Natural killer cell (primary cell): ENCODE results near the gene RHBDD2. TPM values are rescaled to one million over a fixed set of nuclear protein-coding genes. Genes with fewer than 3 reads are reported as not detected.

Experiments
- ATAC-seq, 3 donors: fragments of 150-1000 bp in 2 of 3; fragments of 200-7000 bp in 1 of 3; cut with Tn5 transposase; 1 replicate in 1 of 3; 2 replicates in 2 of 3; pipeline ENCODE4 v1.10.0; 2021; ENCODE audit warnings: mild to moderate bottlenecking in 2 of 3, moderate library complexity in 2 of 3
- DNase-seq, 2 donors: peaks; one replicate each; pipeline versions ENCODE4 v3.0.0 to v3.0.0-alpha.2; 2013 to 2021; ENCODE audit warnings: mixed read lengths in 1 of 2
- H3K27ac ChIP-seq: one replicate; pipeline ENCODE4 v1.5.1; 2013; ENCODE audit warnings: mild to moderate bottlenecking, low read length
- H3K27me3 ChIP-seq: one replicate; pipeline ENCODE4 v1.6.1; 2013; ENCODE audit warnings: low read length; ENCODE audit not compliant: control insufficient read depth, insufficient read depth
- H3K36me3 ChIP-seq: one replicate; pipeline ENCODE4 v1.6.1; 2013; ENCODE audit warnings: low read length; ENCODE audit not compliant: control insufficient read depth, insufficient read depth
- H3K4me1 ChIP-seq: one replicate; pipeline ENCODE4 v1.6.1; 2013; ENCODE audit warnings: low read length; ENCODE audit not compliant: control insufficient read depth, insufficient read depth
- H3K4me3 ChIP-seq: one replicate; pipeline ENCODE4 v1.5.1; 2013; ENCODE audit warnings: low read length
- H3K9me3 ChIP-seq: one replicate; pipeline ENCODE4 v1.6.1; 2013; ENCODE audit warnings: low read length; ENCODE audit not compliant: control insufficient read depth, insufficient read depth
- H3K27ac Mint-ChIP-seq, 2 donors: one replicate each; pipeline ENCODE4 v1.8.0; 2022; ENCODE audit warnings: mild to moderate bottlenecking in 2 of 2, mixed read lengths in 2 of 2, moderate library complexity in 1 of 2
- H3K27me3 Mint-ChIP-seq, 2 donors: one replicate each; pipeline ENCODE4 v1.8.0; 2022; ENCODE audit warnings: low read depth in 2 of 2, mixed read lengths in 2 of 2
- H3K36me3 Mint-ChIP-seq: one replicate; pipeline ENCODE4 v1.8.0; 2022; ENCODE audit warnings: mixed read lengths
- H3K4me1 Mint-ChIP-seq, 2 donors: one replicate each; pipeline ENCODE4 v1.8.0; 2022; ENCODE audit warnings: mixed read lengths in 2 of 2
- H3K4me3 Mint-ChIP-seq: one replicate; pipeline ENCODE4 v1.8.0; 2022; ENCODE audit warnings: mild to moderate bottlenecking, moderate library complexity, mixed read lengths
- H3K9me3 Mint-ChIP-seq, 2 donors: one replicate each; pipeline ENCODE4 v1.8.0; 2022; ENCODE audit warnings: mixed read lengths in 2 of 2
- WGBS: methylation state at CpG from one replicate; pipeline ENCODE4 v1.1.7; 2013; ENCODE audit warnings: missing lambda C conversion rate; ENCODE audit not compliant: insufficient coverage; 5-methylcytosine and 5-hydroxymethylcytosine counted together
- intact Hi-C: fragments of 100-400 bp; cut with micrococcal nuclease; formaldehyde crosslinking; loops from one replicate; pipeline ENCODE4 v1.14.2; 2022
- total RNA-seq, 4 donors: library from RNA; stranded (reverse); fragments of 120-200 nt in 1 of 4; gene quantifications; one replicate each; pipeline versions ENCODE4 v1.2.3 to v1.2.4, GENCODE V29; 2013 to 2022
- TF ChIP-seq, protein P1 (sequence below): fragments of 200-600 bp; IDR thresholded peaks from one replicate; pipeline ENCODE4 v1.8.0; 2022; ENCODE audit warnings: antibody characterized with exemption

Gene RHBDD2
- total RNA-seq, 3 donors from 2014 or later (not counting 1 experiment from before 2014, with no cell fraction given), result 45.2 to 74.3 (median 61.9) TPM

DNA sequence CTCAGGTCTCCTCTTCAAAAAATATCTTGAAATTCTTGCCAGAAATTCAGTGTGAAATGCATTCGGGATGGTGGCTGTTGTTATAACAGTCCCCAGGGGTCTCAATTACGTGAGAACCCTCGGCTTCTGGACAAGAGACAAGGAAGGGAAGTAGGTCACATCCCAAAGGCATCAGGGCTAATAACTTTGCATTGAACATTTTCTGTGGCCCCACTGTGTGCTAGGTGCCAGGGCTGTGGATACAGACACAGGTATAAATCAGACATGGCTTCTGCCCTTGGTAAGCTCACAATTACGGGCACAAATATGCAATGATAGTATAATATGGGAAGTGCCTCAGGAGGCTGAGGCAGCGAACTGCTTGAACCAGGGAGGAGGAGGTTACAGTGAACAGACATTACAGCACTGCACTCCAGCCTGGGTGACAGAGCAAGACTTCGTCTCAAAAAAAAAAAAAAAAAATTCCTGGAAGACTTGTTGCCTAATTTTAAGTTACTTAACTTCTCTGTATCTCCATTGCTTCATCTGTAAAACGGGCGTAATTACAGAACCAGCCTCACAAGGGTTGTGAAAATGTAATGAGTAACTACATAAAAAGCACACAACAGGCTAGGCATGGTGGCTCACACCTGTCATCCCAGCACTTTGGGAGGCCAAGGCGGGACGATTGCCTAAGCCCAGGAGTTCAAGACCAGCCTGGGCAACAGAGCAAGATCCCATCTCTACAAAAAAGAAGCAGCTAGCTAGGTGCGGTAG is 2.5 kb upstream of the RHBDD2 start:
- H3K36me3 ChIP-seq, result no peaks in the 10 kb centered on the region
- no peak overlapping the region for H3K27ac ChIP-seq
- ATAC-seq (no peak), DNase-seq (no peak)
- Mint-ChIP-seq H3K27ac (no peak overlapping the region), H3K27me3 (no peaks in the 10 kb centered on the region), H3K36me3 (no peaks in the 10 kb centered on the region), H3K4me1 (peaks cover 18 to 26% of the 10 kb centered on the region in 2 donors), H3K4me3 (no peak overlapping the region), H3K9me3 (no peaks in the 10 kb centered on the region)
- intact Hi-C loops, result no loop called here
- 91% methylated on average over 11 of the region's 11 CpGs for WGBS
- peaks cover 15% of the 10 kb centered on the region for H3K4me1 ChIP-seq
- H3K4me3 ChIP-seq, result no peak overlapping the region
- H3K27me3 ChIP-seq, result no peaks in the 10 kb centered on the region
- TF ChIP-seq, protein P1, sequence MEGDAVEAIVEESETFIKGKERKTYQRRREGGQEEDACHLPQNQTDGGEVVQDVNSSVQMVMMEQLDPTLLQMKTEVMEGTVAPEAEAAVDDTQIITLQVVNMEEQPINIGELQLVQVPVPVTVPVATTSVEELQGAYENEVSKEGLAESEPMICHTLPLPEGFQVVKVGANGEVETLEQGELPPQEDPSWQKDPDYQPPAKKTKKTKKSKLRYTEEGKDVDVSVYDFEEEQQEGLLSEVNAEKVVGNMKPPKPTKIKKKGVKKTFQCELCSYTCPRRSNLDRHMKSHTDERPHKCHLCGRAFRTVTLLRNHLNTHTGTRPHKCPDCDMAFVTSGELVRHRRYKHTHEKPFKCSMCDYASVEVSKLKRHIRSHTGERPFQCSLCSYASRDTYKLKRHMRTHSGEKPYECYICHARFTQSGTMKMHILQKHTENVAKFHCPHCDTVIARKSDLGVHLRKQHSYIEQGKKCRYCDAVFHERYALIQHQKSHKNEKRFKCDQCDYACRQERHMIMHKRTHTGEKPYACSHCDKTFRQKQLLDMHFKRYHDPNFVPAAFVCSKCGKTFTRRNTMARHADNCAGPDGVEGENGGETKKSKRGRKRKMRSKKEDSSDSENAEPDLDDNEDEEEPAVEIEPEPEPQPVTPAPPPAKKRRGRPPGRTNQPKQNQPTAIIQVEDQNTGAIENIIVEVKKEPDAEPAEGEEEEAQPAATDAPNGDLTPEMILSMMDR, result no peak
- H3K9me3 ChIP-seq, result no peaks in the 10 kb centered on the region

DNA sequence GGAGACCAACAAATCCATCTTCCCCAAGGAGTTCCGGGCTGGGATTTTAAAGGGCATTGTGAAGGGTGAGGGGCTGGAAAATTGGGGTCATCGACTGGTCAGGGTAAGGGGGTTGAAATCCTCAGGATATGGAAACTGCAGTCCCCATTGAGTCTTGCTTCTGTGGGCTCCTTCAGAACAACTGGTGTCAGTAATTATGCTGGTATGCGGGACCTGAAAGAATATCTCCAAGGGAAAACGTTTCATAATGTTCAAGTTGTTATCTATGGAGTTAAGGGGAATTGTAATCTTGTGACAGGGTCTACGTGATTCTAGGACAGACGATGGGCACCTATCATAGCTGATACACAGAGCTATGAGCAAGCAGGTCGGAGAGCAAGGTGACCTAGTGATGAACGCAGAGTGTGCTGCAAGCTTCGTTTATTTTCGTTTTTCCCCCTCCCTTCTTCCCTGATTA is 494 bp upstream of the RHBDD2 start:
- TF ChIP-seq, protein P1, result no peak
- Histone ChIP-seq H3K9me3 (no peaks in the 10 kb centered on the region), H3K4me1 (peaks cover 15% of the 10 kb centered on the region), H3K27me3 (no peaks in the 10 kb centered on the region), H3K4me3 (peak overlapping the region; percentile 65), H3K36me3 (peaks cover 9% of the 10 kb centered on the region), H3K27ac (peak overlapping the region; percentile 91)
- Mint-ChIP-seq H3K27ac (peak overlapping the region; percentile 93 to 94), H3K4me1 (peaks cover 22 to 33% of the 10 kb centered on the region in 2 donors), H3K36me3 (no peaks in the 10 kb centered on the region), H3K9me3 (no peaks in the 10 kb centered on the region), H3K27me3 (no peaks in the 10 kb centered on the region), H3K4me3 (peak overlapping the region; percentile 97)
- 24% methylated on average over 10 of the region's 10 CpGs for WGBS
- DNase-seq (no peak), ATAC-seq (peak in 2 of 3 donors; percentile 38 to 44)
- intact Hi-C loops, result loop anchor here (1.0 kb wide), 1 partner anchor 36 kb away; no protein-coding TSS in a partner anchor

- Mint-ChIP-seq H3K36me3 (no peaks in the 10 kb centered on the region), H3K4me1 (peaks cover 22 to 33% of the 10 kb centered on the region in 2 donors), H3K27ac (peak overlapping the region; percentile 93 to 94), H3K9me3 (no peaks in the 10 kb centered on the region), H3K4me3 (peak overlapping the region; percentile 97), H3K27me3 (no peaks in the 10 kb centered on the region)
- no peaks in the 10 kb centered on the region for H3K27me3 ChIP-seq
- DNase-seq (peak in 1 of 2 donors; percentile 83), ATAC-seq (no peak)
- peak overlapping the region; percentile 95 for H3K4me3 ChIP-seq
- 44% methylated on average over 7 of the region's 8 CpGs for WGBS
- H3K27ac ChIP-seq, result no peak overlapping the region
- H3K4me1 ChIP-seq, result peaks cover 15% of the 10 kb centered on the region
- H3K9me3 ChIP-seq, result no peaks in the 10 kb centered on the region
- peaks cover 18% of the 10 kb centered on the region for H3K36me3 ChIP-seq
- TF ChIP-seq, protein P1, result no peak
- intact Hi-C loops, result no loop called here
These were observed 944 bp downstream of the RHBDD2 start for GRCh38 chr7:75879771-75880184.
